Measurements from ENCODE around the gene CLEC16A.

DNA sequence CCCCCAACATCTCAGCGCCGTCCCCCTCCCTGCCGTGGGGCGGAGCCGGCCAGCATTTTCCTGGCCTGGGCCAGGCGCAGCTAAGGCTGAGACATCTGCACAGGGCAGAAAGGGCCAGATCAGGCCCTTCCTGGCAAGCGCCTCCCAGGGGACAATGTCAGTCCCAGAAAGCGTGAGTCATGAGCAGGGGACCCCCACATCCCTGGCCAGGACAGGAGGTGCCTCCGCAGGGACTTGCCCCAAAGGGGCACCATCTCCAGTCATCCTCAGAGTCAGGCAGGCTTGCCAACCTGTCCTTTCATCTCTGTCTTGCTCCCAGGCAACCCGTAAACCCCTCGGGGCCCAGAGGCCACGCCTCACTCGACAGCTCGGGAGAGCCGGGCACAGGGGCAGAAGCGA is 268.4 kb downstream of the CLEC16A start:
- TF ChIP-seq, protein P1, sequence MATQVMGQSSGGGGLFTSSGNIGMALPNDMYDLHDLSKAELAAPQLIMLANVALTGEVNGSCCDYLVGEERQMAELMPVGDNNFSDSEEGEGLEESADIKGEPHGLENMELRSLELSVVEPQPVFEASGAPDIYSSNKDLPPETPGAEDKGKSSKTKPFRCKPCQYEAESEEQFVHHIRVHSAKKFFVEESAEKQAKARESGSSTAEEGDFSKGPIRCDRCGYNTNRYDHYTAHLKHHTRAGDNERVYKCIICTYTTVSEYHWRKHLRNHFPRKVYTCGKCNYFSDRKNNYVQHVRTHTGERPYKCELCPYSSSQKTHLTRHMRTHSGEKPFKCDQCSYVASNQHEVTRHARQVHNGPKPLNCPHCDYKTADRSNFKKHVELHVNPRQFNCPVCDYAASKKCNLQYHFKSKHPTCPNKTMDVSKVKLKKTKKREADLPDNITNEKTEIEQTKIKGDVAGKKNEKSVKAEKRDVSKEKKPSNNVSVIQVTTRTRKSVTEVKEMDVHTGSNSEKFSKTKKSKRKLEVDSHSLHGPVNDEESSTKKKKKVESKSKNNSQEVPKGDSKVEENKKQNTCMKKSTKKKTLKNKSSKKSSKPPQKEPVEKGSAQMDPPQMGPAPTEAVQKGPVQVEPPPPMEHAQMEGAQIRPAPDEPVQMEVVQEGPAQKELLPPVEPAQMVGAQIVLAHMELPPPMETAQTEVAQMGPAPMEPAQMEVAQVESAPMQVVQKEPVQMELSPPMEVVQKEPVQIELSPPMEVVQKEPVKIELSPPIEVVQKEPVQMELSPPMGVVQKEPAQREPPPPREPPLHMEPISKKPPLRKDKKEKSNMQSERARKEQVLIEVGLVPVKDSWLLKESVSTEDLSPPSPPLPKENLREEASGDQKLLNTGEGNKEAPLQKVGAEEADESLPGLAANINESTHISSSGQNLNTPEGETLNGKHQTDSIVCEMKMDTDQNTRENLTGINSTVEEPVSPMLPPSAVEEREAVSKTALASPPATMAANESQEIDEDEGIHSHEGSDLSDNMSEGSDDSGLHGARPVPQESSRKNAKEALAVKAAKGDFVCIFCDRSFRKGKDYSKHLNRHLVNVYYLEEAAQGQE (IDR thresholded peaks at IDR 0.05; ENCODE audit: borderline replicate concordance): no peak
- TF ChIP-seq, protein P1 (CRISPR knock-in tag; IDR thresholded peaks at IDR 0.05; ENCODE audit: low read depth): no peak
- no peak for TF ChIP-seq RBM15 (IDR thresholded peaks at IDR 0.05; ENCODE audit: insufficient read depth, low read length)
- no peak for TF ChIP-seq ZNF561 (CRISPR knock-in tag; conservative IDR thresholded peaks at IDR 0.05)
- TF ChIP-seq, protein P2, sequence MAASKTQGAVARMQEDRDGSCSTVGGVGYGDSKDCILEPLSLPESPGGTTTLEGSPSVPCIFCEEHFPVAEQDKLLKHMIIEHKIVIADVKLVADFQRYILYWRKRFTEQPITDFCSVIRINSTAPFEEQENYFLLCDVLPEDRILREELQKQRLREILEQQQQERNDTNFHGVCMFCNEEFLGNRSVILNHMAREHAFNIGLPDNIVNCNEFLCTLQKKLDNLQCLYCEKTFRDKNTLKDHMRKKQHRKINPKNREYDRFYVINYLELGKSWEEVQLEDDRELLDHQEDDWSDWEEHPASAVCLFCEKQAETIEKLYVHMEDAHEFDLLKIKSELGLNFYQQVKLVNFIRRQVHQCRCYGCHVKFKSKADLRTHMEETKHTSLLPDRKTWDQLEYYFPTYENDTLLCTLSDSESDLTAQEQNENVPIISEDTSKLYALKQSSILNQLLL (CRISPR knock-in tag; IDR thresholded peaks at IDR 0.05; ENCODE audit: borderline replicate concordance): no peak
- TF ChIP-seq, protein P3, sequence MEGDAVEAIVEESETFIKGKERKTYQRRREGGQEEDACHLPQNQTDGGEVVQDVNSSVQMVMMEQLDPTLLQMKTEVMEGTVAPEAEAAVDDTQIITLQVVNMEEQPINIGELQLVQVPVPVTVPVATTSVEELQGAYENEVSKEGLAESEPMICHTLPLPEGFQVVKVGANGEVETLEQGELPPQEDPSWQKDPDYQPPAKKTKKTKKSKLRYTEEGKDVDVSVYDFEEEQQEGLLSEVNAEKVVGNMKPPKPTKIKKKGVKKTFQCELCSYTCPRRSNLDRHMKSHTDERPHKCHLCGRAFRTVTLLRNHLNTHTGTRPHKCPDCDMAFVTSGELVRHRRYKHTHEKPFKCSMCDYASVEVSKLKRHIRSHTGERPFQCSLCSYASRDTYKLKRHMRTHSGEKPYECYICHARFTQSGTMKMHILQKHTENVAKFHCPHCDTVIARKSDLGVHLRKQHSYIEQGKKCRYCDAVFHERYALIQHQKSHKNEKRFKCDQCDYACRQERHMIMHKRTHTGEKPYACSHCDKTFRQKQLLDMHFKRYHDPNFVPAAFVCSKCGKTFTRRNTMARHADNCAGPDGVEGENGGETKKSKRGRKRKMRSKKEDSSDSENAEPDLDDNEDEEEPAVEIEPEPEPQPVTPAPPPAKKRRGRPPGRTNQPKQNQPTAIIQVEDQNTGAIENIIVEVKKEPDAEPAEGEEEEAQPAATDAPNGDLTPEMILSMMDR (IDR thresholded peaks at IDR 0.05 in 2 of 3, conservative IDR thresholded peaks at IDR 0.05 in 1 of 3; ENCODE audit: insufficient read depth in 2 of 3, low read depth in 1 of 3, low read length in 3 of 3): no peak
- TF ChIP-seq HMG20A (CRISPR knock-in tag; conservative IDR thresholded peaks at IDR 0.05): no peak
- TF ChIP-seq, protein P4, sequence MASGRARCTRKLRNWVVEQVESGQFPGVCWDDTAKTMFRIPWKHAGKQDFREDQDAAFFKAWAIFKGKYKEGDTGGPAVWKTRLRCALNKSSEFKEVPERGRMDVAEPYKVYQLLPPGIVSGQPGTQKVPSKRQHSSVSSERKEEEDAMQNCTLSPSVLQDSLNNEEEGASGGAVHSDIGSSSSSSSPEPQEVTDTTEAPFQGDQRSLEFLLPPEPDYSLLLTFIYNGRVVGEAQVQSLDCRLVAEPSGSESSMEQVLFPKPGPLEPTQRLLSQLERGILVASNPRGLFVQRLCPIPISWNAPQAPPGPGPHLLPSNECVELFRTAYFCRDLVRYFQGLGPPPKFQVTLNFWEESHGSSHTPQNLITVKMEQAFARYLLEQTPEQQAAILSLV (tag; IDR thresholded peaks at IDR 0.05): no peak

Measured in K562 (cell line).